ENCODE results near the gene SPEM1.
"Not testable (repeated sequence)": the region's sequence is repeated elsewhere in the genome, so short reads cannot be mapped to it uniquely, and the experiment has no call there.

SPEM1 gene

GRCh38 chr17:7464081-7464480 is 44.0 kb downstream of the SPEM1 start:
- DNase-seq: no peak
- in situ Hi-C loops (cut with MboI; ENCODE audit: low pct_unique_long_range_greater_than_20kb, low sequenced_read_pairs): no loop called here

- in situ Hi-C loops (cut with MboI; ENCODE audit: low pct_unique_long_range_greater_than_20kb, low sequenced_read_pairs): no loop called here
- DNase-seq: no peak
Observed at GRCh38 chr17:7465597-7466275, 45.6 kb downstream of the SPEM1 start.

GRCh38 chr17:7466318-7466638 is 46.2 kb downstream of the SPEM1 start:
- no peak for DNase-seq
- in situ Hi-C loops (cut with MboI; ENCODE audit: low pct_unique_long_range_greater_than_20kb, low sequenced_read_pairs): no loop called here

GRCh38 chr17:7466639-7467341 is 46.7 kb downstream of the SPEM1 start:
- no peak for DNase-seq
- in situ Hi-C loops (cut with MboI; ENCODE audit: low pct_unique_long_range_greater_than_20kb, low sequenced_read_pairs): no loop called here

GRCh38 chr17:7467498-7467897 is 47.4 kb downstream of the SPEM1 start:
- no peak for DNase-seq
- in situ Hi-C loops (cut with MboI; ENCODE audit: low pct_unique_long_range_greater_than_20kb, low sequenced_read_pairs): no loop called here

- in situ Hi-C loops (cut with MboI; ENCODE audit: low pct_unique_long_range_greater_than_20kb, low sequenced_read_pairs): no loop called here
- no peak for DNase-seq
Observed at GRCh38 chr17:7468290-7468689, 48.2 kb downstream of the SPEM1 start.

- in situ Hi-C loops (cut with MboI; ENCODE audit: low pct_unique_long_range_greater_than_20kb, low sequenced_read_pairs): no loop called here
Observed at GRCh38 chr17:7468804-7469389, 48.8 kb downstream of the SPEM1 start.

GRCh38 chr17:7469843-7470242 is 49.7 kb downstream of the SPEM1 start:
- in situ Hi-C loops (cut with MboI; ENCODE audit: low pct_unique_long_range_greater_than_20kb, low sequenced_read_pairs); DNase-seq: not testable (repeated sequence)

More at GRCh38 chr17:7468804-7469389, 48.8 kb downstream of the SPEM1 start:
- DNase-seq: no peak

- in situ Hi-C loops (cut with MboI; ENCODE audit: low pct_unique_long_range_greater_than_20kb, low sequenced_read_pairs); DNase-seq: not testable (repeated sequence)
Observed at GRCh38 chr17:7470457-7470973, 50.4 kb downstream of the SPEM1 start.

All from KBM-7 (cell line).